OCI-LY7 (cell line): ENCODE data around the gene UTS2. TPM values are rescaled to one million over a fixed set of nuclear protein-coding genes. Genes with fewer than 3 reads are reported as not detected.
A peak's percentile ranks its signal among the peaks of the same experiment; 100 is the strongest.

Source experiments
- BruUV-seq: library from RNA; stranded (reverse); fragments of 400-500 nt; replicated peaks from 2 replicates; lab custom pipeline; 2021; lab: Mats Ljungman, UMichigan
- CTCF ChIA-PET: fragments of 300-600 bp; sonication (Branson Sonifier 250); formaldehyde crosslinking; loops from one replicate; lab custom pipeline; 2022; ENCODE audit warnings: antibody characterized with exemption; ENCODE audit not compliant: unreplicated experiment; lab: Charles Lee
- POLR2A ChIA-PET: fragments of 300-600 bp; sonication (Branson Sonifier 250); formaldehyde crosslinking; loops from one replicate; lab custom pipeline; 2022; ENCODE audit warnings: antibody characterized with exemption; lab: Charles Lee
- DNase-seq: peaks from one replicate; pipeline ENCODE4 v3.0.0-alpha.2; 2015; ENCODE audit warnings: low spot score
- H2AFZ ChIP-seq: fragments of 200-600 bp; sonication (generic), shearing (Covaris generic); 2 replicates; pipeline ENCODE4 v1.6.1; 2014; ENCODE audit warnings: mild to moderate bottlenecking, antibody characterized with exemption, low read length, moderate library complexity
- H3K27ac ChIP-seq: fragments of 200-600 bp; sonication (generic); 2 replicates; pipeline ENCODE4 v1.5.1; 2014; ENCODE audit warnings: mixed run types, low read depth, mild to moderate bottlenecking, moderate library complexity, low read length, inconsistent platforms; ENCODE audit not compliant: poor library complexity, severe bottlenecking
- H3K36me3 ChIP-seq: fragments of 200-600 bp; sonication (generic); 2 replicates; pipeline ENCODE4 v1.6.1; 2014; ENCODE audit warnings: mild to moderate bottlenecking, antibody characterized with exemption, low read length, moderate library complexity, mixed read lengths; ENCODE audit not compliant: insufficient read depth
- H3K4me1 ChIP-seq: fragments of 200-600 bp; sonication (generic); 2 replicates; pipeline ENCODE4 v1.5.1; 2014; ENCODE audit warnings: mild to moderate bottlenecking, low read length; ENCODE audit not compliant: insufficient read depth, poor library complexity, severe bottlenecking
- H3K4me2 ChIP-seq: fragments of 200-600 bp; sonication (generic); 2 replicates; pipeline ENCODE4 v1.6.1; 2014; ENCODE audit warnings: mild to moderate bottlenecking, low read length
- H3K4me3 ChIP-seq: fragments of 200-600 bp; sonication (generic); 2 replicates; pipeline ENCODE4 v1.5.1; 2014; ENCODE audit warnings: mild to moderate bottlenecking, low read depth, low read length; ENCODE audit not compliant: poor library complexity, severe bottlenecking
- H3K79me2 ChIP-seq: fragments of 200-600 bp; sonication (generic); 2 replicates; pipeline ENCODE4 v1.6.1; 2016; ENCODE audit warnings: low read depth, mild to moderate bottlenecking, low read length, moderate library complexity, mixed read lengths; ENCODE audit not compliant: insufficient read depth
- H3K9me2 ChIP-seq: fragments of 200-600 bp; sonication (generic); 2 replicates; pipeline ENCODE4 v1.6.1; 2016; ENCODE audit warnings: mild to moderate bottlenecking, low read length, mixed read lengths; ENCODE audit not compliant: insufficient read depth
- H3K9me3 ChIP-seq: fragments of 200-600 bp; sonication (generic); 2 replicates; pipeline ENCODE4 v1.6.1; 2014; ENCODE audit warnings: mild to moderate bottlenecking, mixed run types, low read length, mixed read lengths
- H4K20me1 ChIP-seq: fragments of 200-600 bp; sonication (generic); 2 replicates; pipeline ENCODE4 v1.6.1; 2014; ENCODE audit warnings: mild to moderate bottlenecking, antibody characterized with exemption, low read length, moderate library complexity, mixed read lengths; ENCODE audit not compliant: insufficient read depth
- CTCF ChIP-seq: fragments of 200-600 bp; sonication (generic); conservative IDR thresholded peaks from 2 replicates; pipeline ENCODE4 v1.5.1; 2014; ENCODE audit warnings: mild to moderate bottlenecking, antibody characterized with exemption, low read length, moderate library complexity, mixed read lengths
- EZH2phosphoT487 ChIP-seq: fragments of 200-600 bp; sonication (generic); IDR thresholded peaks from 2 replicates; pipeline ENCODE4 v1.6.1; 2018; ENCODE audit warnings: low read depth, borderline replicate concordance, mild to moderate bottlenecking, mixed run types, antibody characterized with exemption, low read length, moderate library complexity, mixed read lengths
- intact Hi-C: fragments of 100-400 bp; cut with micrococcal nuclease; formaldehyde crosslinking; loops from one replicate; pipeline ENCODE4 v1.10.0; 2022; ENCODE audit not compliant: unreplicated experiment
- total RNA-seq, 2 experiments: library from RNA; depleted of rRNA in 1 of 2; stranded (reverse); fragments of >200 nt in 1 of 2; shearing (Covaris generic) in 1 of 2; gene quantifications; 2 replicates each; pipeline ENCODE4 v1.2.3, GENCODE V29; 2014 to 2022

The UTS2 gene
- total RNA-seq, 2 experiments from 2014 or later = not detected

GRCh38 chr1:7838714-7839113, 14.2 kb downstream of the UTS2 start:
- no peak overlapping the region for H3K4me3 ChIP-seq
- intact Hi-C loops = no loop called here
- no peaks in the 10 kb centered on the region for H4K20me1 ChIP-seq
- no peaks in the 10 kb centered on the region for H3K4me1 ChIP-seq
- POLR2A ChIA-PET = no interaction called here
- BruUV-seq = no TSS peak
- H2AFZ ChIP-seq = no peak overlapping the region
- peaks cover 86% of the 10 kb centered on the region for H3K36me3 ChIP-seq
- peaks cover 4% of the 10 kb centered on the region; the same call in 1 of the 2 replicates for H3K79me2 ChIP-seq
- no peaks in the 10 kb centered on the region for H3K9me2 ChIP-seq
- no peak for TF ChIP-seq EZH2phosphoT487
- TF ChIP-seq CTCF = no peak
- no peak overlapping the region for H3K4me2 ChIP-seq
- CTCF ChIA-PET = no interaction called here
- peaks cover 14% of the 10 kb centered on the region for H3K9me3 ChIP-seq
- DNase-seq = no peak
- no peak overlapping the region for H3K27ac ChIP-seq

GRCh38 chr1:7833035-7833434, 19.8 kb downstream of the UTS2 start:
- Histone ChIP-seq H4K20me1 (no peaks in the 10 kb centered on the region), H3K79me2 (peaks cover 49% of the 10 kb centered on the region), H3K9me2 (no peaks in the 10 kb centered on the region), H3K4me2 (no peak overlapping the region), H3K4me3 (no peak overlapping the region), H3K27ac (no peak overlapping the region), H2AFZ (no peak overlapping the region), H3K4me1 (peaks cover 24% of the 10 kb centered on the region), H3K9me3 (peaks cover 5% of the 10 kb centered on the region; the same call in 1 of the 2 replicates), H3K36me3 (peaks cover 58% of the 10 kb centered on the region)
- TF ChIP-seq CTCF (no peak), EZH2phosphoT487 (no peak)
- ChIA-PET CTCF (no interaction called here), POLR2A (no interaction called here)
- no peak for DNase-seq
- intact Hi-C loops = no loop called here
- no TSS peak for BruUV-seq

- no TSS peak for BruUV-seq
- H3K4me1 ChIP-seq = peaks cover 24% of the 10 kb centered on the region
- no peak overlapping the region for H2AFZ ChIP-seq
- ChIA-PET CTCF (no interaction called here), POLR2A (interaction anchor here (0.7 kb wide), 2 partner anchors 56 to 88 kb away, joined by 3 to 5 read pairs; no protein-coding TSS in a partner anchor)
- peaks cover 42% of the 10 kb centered on the region for H3K36me3 ChIP-seq
- H3K9me2 ChIP-seq = no peaks in the 10 kb centered on the region
- intact Hi-C loops = no loop called here
- no peaks in the 10 kb centered on the region for H4K20me1 ChIP-seq
- H3K79me2 ChIP-seq = peaks cover 57% of the 10 kb centered on the region
- H3K4me3 ChIP-seq = peak overlapping the region; percentile 19
- DNase-seq = peak; percentile 19
- TF ChIP-seq CTCF = no peak
- TF ChIP-seq EZH2phosphoT487 = no peak
- no peak overlapping the region for H3K27ac ChIP-seq
- H3K9me3 ChIP-seq = peaks cover 4% of the 10 kb centered on the region; the same call in 1 of the 2 replicates
- peak overlapping the region; percentile 53 for H3K4me2 ChIP-seq
Measured at GRCh38 chr1:7831458-7831857, 21.4 kb downstream of the UTS2 start.
